HG03066 (cell line): Measurements from ENCODE around the gene ITGB5.

Source experiments
- ATAC-seq: cut with Tn5 transposase; IDR thresholded peaks from one replicate; pipeline ENCODE4 v1.9.1; 2021; ENCODE audit warnings: low read depth; ENCODE audit not compliant: unreplicated experiment

Gene ITGB5

DNA sequence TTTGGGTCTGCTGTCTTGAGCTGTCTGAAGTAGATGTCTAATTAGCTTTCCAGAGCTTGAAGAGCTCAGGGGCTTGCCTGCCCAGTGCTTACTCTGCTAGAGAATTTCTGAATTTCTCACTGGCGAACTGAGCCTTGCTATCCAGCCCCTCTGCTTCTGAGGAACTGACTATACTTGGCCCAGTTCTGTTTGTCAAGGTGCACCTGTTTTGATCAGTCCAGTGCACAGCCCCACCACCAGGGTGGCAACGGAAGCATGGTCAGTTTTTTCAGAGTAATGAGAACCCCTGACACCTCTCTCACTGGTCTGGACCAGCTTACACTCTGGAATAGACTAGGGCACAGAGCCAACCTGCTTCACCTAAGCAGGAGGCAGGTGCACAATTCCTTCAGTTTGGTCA is 25.2 kb downstream of the ITGB5 start:
- no peak for ATAC-seq

DNA sequence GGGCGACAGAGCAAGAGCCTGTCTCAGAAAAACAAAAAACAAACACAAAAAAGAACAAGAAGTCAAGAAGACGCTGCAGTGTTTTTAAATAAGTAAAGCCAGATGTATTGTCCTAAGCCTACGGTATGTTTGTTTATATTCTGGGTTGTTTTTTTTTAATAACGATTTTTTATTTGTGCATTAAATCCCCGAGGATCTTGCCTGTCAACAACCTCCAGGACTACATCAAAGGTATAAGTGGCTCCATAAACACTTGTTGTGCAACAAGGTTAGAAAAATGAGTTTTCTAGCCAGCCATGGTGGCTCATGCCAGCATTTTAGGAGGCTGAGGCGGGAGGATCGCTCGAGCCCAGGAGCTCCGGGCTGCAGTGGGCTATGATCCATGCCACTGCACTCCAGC is 26.1 kb downstream of the ITGB5 start:
- no peak for ATAC-seq

DNA sequence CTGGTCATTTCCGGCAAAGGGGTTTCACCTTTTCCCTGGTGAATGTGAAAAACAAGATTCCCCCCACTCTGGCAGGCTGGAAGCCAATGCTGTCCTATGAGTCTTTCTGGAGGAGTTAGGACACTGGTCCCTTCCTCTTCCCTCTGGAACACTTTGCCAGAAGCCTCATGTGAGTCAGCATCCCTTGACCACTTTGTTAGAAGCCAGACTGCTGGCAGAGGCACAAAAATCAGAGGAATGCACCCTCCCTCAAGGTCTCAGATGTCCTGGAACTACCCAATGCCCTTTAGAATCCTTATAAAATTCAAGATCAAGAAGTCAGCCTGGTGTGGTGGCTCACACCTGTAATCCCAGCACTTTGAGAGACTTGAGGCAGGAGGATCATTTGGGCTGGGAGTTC is 26.6 kb downstream of the ITGB5 start:
- ATAC-seq, result no peak

DNA sequence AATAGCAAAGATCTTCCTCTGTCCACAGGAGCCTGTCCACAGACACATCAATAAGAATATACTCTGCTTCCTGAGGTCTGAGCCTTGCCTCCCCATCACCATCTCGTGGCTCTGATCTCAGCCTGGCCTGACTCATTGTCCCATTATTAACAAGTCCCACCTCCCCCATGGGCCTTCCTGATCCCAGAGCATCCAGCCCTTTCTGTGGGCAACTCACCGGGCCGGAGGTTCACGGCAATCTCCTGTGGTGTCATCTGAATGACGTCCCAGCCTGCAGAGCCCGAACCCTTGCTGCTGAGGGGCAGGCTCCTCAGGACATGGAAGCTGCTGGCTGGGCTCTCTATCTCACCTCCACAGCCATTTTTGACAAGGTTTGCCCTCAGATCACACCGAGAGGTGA is 28.1 kb downstream of the ITGB5 start:
- ATAC-seq, result no peak

DNA sequence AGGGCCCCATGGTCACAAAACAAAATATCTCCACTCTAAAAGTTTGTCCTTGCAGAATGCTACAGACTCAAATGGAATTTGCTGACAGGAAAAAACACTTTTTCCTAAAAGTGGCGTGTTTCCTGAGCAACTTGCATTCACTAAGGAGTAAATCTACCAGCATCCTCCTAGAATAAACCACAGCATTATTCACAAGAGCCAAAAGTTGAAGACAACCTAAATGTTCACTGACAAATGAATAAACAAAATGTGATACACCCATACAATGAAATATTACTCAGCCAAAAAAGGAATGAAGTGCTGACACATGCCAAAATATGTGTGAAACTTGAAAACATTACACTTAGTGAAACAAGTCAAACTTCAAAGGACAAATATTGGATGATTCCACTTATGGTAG is 28.9 kb downstream of the ITGB5 start:
- no peak for ATAC-seq

DNA sequence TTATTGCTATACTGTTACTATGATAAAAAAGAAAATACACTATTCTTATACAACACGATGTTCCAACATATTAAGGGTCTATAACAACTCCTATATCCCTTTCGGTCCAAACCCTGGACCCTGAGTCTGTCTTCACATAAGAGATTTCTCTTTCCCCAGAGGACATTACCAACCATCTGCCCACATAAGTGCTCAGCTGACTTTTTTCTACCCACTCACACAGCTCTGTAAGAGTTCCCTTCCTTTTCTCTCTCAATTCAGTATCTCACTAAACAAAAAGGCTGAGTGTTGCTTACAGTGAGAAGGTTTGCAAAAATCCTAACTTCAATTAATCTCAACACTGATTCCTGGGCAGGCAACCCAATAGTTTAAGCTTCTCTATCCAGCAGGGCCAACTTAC is 30.5 kb downstream of the ITGB5 start:
- ATAC-seq, result no peak

DNA sequence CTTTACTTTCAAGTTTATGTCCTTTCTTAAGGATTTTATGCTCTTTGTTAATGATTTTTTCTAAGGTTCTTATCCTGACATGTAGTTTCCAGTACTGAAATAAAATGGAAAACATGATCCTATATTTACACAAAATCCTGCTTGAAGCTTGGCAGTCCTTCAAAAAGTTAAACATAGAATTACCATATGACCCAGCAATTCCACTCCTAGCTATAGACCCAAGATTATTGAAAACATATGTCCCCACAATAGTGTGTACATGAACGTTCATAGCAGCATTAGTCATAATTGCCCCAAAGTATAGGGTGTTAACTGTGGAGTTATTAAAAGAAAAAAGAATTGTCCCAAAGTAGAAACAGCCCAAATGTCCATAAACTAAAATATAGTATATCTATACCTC is 33.2 kb downstream of the ITGB5 start:
- no peak for ATAC-seq

DNA sequence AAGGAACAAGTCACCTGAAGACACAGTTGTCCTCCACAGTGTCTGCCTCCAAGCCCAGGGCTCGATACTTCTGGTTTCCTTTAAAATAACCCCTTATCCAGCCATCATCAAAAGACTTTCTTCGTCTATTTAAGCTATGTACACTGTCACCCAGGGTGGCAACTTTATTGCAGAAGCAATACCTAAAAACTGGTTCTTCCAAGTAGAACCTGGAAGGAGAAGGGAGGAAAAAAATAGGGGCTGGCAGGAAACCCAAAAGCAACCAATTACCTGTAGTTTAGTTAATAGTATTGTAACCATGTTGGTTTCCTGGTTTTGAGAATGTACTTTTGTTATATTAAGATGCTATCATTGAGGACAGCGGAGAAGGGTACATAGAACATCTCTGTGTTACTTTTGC is 33.7 kb downstream of the ITGB5 start:
- ATAC-seq, result no peak

DNA sequence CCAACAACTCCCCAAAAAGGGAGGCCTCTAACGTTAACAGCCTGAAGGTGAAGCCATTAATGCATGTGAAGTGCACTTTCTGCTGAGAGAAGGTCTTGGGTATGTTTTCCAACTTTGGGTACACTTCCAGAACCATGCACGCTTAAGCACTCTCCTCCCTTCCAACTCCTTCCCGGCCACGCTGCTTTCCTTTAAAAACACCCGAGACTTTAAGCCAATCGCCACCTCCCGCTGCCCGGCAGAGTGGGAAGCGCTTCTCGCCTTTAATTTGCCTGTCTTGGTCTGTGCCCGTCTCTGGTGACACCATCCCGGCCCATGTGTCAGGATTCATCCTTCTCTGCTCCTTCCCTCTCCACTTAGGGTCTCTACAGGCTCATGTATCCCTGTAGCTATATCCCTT is 35.3 kb downstream of the ITGB5 start:
- ATAC-seq, result no peak

DNA sequence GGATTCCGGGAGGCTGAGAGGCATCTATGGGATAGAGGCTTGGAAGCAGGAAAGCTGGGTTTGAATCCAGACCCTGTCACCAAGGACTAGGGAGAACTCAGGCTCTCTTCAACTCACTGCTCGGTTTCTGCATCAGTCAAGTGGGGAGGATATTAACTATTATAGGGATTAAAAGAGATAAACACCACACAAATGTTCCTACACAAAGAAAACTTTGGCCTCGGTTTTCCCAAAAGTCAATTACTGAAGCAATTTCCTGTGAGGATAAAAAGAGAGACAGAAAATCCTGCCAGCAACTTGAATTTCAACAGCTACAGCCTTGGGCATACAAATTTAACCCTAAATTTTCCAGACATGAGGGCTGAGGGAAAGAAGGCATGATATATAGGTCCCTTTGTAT is 36.0 kb downstream of the ITGB5 start:
- no peak for ATAC-seq

DNA sequence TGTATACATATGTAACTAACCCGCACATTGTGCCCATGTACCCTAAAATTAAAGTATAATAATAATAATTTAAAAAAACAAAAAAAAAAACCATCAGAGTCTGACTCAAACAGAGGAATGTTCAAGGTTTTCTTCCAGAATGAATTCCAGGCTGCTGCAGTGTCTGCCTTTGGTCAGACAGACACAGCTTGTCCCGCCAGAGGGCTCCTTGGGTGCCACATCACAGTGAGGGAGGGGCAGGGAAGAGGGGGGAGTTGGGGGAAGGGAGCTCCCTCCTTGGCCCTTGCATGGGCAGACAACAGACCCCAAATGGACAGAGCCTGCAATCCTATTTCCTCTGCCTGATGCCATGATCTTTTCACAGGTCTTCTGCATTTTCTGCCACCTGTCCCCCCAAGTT is 36.5 kb downstream of the ITGB5 start:
- no peak for ATAC-seq

DNA sequence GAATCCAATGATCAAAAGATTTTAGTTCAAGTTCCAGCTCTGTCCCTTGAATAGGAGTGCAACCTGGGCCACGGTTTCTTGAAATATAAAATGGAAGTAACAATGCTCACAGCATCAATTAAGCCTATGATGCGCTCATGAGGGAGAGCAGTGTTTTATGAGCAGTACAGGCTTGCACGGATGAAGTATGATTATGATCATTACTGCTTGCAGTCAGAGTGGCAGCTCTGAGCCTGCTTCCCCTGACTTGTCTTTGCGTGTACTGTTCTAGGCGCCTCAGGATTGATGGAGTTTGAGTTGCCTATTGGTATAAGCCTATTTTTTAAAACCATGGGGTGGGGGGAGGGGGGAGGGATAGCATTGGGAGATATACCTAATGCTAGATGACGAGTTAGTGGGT is 37.0 kb downstream of the ITGB5 start:
- ATAC-seq, result no peak

DNA sequence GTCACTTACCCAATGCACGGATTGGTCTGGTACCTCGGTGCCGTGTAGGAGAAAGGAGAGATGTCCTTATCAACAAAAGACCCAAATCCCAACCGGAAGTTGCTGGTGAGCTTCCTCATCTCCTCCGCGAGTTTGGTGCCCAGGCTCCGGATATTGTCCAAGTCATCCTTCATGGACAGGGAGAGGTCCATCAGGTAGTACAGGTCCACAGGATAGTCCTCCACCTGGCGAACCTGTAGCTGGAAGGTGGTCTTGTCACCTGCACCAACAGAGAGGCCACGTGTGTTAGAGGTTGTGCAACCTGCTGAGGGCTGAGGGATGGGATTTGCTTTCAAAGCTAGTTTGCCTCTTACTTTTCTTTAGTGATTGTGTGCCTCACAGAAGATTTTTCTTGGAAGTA is 38.9 kb downstream of the ITGB5 start:
- ATAC-seq, result no peak

DNA sequence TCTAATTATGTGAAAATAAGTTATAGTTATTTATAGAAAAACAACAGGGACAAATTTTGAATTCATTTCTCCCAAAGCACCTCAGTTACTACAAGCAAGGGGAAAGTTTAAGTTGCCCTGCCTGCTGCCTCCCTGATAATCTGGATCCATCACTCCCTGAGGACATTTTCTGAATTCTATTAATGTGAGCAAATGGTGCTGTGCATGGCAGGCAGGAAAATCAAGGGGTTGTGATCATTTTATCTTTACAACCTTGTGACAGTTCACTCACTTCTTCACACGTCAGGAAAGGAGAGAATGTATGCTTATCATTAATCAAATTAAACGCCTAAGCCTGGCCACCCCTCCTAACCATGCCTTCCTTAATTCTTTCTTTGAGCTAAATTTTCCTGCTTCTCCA is 39.3 kb downstream of the ITGB5 start:
- ATAC-seq, result no peak

DNA sequence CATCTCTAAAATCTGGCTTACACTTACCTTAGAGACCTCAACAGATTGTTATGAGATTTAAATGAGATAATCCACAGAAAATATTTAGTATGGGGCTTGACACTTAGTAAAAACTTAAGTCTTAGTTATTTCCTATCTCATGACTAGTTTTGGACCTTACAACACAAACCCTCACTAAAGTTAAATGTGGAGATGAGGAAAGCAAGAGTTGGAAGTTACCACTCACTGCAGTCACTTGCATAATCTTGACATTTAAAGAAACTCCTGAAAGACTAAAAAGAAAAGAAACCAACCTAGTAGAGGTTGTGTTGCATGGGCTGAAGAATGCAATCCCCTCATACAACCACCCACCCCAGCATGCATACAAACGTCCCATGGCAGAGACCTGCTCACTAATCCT is 40.1 kb downstream of the ITGB5 start:
- no peak for ATAC-seq

DNA sequence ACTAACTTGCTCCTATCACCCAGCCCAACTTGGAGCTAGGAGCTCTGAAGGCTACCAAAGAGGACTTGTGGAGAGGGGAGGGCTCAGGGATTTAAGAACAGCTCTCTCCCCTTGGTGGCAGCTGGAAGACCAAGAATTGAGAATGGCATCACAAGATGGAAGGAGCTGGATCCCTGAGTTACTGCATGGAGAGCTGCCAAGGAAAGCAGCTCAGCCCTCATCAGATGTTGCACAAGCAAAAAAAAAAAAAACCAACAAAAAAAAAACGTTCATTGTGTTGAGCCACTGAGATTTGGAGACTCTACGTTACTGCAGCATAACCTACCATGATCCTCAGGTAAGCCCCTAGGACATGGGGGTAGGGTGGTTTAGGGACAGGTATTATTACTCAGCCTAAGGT is 41.0 kb downstream of the ITGB5 start:
- no peak for ATAC-seq

DNA sequence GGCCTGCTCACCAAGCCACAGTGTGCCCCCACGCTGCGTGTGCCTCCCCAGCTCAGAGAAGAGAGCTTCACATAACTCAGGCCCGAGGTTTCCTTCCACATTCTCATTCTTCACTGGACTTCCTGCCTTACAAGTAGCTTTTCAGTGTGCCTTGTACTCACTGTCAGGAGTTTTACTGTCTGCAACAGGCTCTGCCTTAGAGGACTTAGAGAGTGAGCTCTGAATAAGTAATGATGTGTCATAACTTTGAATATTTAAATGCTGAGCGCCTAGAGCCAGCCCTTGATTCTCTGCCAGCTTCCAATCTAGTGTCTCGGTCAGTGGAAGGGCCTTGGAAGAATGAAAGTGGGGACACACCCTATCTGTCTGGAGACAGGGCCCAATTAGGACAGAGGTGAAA is 41.8 kb downstream of the ITGB5 start:
- no peak for ATAC-seq

DNA sequence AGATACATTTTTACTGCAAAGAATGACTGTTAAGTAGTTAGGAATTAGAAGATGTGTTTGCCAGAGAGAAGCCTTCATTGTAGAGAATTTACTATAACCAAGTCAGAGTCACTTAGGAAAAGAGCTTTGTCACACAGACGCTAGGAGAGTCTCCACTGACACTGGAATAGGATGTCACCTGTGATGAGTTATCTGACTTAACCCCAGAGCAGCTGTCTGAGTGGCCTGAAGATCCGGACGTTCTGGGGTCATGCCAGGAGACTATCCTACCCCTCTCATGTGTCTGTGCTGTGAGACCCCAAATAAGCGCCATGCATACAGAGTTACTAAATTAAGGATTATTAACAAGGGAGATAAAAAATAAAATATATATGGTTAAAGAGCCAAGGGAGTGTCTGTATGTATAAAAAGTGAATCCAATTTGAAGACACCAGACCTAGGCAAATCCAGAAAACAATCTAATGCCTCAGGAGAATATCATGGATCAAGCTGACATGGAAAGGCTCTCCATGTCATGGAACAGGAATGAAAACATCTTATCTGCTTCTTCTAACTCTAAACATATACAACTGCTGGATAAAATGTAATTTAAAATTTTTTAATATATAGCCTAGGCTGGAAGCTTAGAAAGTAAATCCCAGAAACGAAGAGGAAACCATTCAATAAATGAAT is 43.5 kb downstream of the ITGB5 start:
- ATAC-seq, result no peak

DNA sequence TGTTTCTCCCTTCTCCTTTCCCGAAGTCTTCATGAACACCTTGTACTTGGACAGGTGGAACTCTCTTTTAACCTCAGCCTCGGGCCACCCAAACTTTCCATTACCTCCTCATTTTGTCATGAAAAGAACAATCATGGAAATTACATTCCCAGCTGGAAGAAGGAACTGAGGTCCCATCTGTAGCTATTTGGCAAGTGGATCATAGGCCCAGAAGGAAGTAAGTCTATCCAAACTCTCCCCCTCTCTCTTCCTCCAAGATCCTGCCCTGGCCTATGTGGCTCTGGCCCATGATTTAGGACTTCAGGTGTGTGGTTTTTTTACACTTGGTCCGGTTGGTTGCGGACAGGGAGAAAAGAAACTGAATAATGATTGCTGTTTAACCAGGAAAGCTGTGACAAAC is 44.1 kb downstream of the ITGB5 start:
- ATAC-seq, result no peak

DNA sequence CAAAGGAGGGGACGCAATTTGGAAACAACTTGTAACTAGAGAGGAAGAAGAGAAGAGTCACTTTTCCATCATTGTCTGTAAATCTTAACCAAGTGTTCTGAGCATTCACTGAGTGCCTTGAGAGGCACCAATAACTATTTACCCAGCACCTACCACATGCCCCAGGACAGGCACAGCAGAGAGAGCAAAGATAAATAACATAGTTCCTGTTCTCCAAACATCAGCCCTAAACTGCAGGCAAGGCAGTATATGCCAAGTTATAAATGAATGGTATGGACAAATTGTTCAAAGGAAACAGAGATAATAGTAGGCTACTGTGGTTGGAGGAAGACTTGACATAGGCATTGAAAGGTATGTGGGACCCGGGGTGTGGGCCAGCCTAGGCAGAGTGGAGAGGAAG is 45.6 kb downstream of the ITGB5 start:
- no peak for ATAC-seq

DNA sequence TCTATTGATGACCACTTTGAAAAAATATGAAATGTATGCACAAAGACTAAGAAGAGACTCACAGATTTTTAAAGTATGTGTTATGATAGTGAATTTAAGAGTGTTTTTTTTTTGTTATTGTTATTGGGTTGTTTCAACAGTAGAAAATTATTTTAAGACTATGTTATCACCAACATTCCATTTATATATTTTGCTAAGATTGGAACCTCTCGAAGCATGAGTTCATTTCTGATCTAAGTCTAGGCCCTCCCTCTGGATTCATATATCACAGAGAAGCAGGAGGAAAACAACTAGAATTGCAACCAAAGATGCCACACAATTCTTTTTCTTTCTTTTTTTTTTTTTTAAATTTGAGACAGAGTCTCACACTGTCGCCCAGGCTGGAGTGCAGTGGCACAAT is 46.8 kb downstream of the ITGB5 start:
- ATAC-seq, result no peak

DNA sequence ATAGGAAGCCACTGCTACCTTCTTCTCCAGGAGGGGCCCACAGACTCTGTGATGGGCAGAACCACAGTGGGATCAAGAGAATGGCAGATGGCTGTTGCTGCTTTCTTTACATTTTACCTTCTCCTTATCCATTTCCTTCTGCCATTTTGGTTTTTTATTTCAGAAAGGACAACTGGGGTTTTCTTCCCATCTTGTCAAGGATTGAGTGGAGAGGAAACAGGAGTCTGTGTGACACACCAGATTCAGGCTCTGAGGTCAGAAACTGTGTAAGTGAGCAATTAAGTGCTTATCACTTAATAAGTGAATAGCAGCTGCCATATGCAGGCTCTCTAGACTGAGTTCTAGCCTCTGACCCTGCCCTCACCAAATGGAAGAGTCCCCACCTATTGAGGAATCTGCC is 47.3 kb downstream of the ITGB5 start:
- ATAC-seq, result no peak

DNA sequence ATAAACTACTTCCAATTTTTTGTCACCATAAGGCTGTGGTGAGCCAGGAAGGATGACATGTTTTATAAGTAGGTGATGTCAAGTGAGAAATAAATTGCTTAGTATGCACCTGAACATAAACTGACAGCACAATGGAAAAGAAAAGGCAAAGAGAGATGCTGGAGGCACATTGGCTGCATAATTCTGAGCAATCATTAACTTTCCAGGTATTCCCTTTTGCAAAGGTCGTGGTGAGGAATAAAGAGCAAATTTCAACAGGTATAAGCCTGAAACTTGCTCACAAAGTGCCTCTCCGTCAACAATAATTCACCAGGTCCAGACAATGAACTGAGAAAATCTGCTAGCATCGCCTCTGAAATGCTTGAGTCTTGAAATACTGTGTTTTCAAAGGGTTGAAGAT is 48.2 kb downstream of the ITGB5 start:
- no peak for ATAC-seq
